Suprapubic skin (tissue), 4 donors: ENCODE results near the gene SLCO2A1.

Source experiments
- CTCF ChIP-seq, 2 donors: fragments of 200-600 bp in 1 of 2; fragments of 450-650 bp in 1 of 2; sonication (generic) in 1 of 2; IDR thresholded peaks; one replicate each; pipeline ENCODE4 v1.5.1; 2016 to 2019; ENCODE audit warnings: antibody characterized with exemption in 2 of 2, mild to moderate bottlenecking in 1 of 2, moderate library complexity in 1 of 2
- POLR2A ChIP-seq, 2 donors: fragments of 450-650 bp; IDR thresholded peaks; one replicate each; pipeline ENCODE4 v1.6.1; 2017; ENCODE audit warnings: antibody characterized with exemption in 2 of 2, mild to moderate bottlenecking in 2 of 2, moderate library complexity in 2 of 2
- POLR2AphosphoS5 ChIP-seq, 3 donors: sonication (generic); formaldehyde crosslinking; IDR thresholded peaks; one replicate each; pipeline ENCODE4 v1.6.1; 2017; ENCODE audit warnings: antibody characterized with exemption in 3 of 3

- no peak for TF ChIP-seq CTCF (IDR thresholded peaks at IDR 0.05)
- no peak for TF ChIP-seq POLR2AphosphoS5 (IDR thresholded peaks at IDR 0.05)
- TF ChIP-seq POLR2A (IDR thresholded peaks at IDR 0.05): no peak
These were observed 26.7 kb downstream of the SLCO2A1 start for GRCh38 chr3:134003066-134003465.
